HepG2 (cell line): ENCODE results near the gene GTF2H4. TPM values are rescaled to one million over a fixed set of nuclear protein-coding genes. Genes with fewer than 3 reads are reported as not detected.
A peak's percentile ranks its signal among the peaks of the same experiment; 100 is the strongest.

ENCODE experiments used
- FOXK2 ChIP-seq: fragments of 450-650 bp; IDR thresholded peaks from 2 replicates; pipeline ENCODE4 v1.6.1; 2016
- MED13 ChIP-seq: sonication (generic); formaldehyde crosslinking; IDR thresholded peaks from 2 replicates; pipeline ENCODE4 v1.5.0; 2020; ENCODE audit warnings: missing genetic modification reagents
- MEIS2 ChIP-seq: sonication (generic); formaldehyde crosslinking; IDR thresholded peaks from 2 replicates; pipeline ENCODE4 v1.9.0; 2021; ENCODE audit warnings: mild to moderate bottlenecking, missing genetic modification reagents
- PAXIP1 ChIP-seq: sonication (generic); formaldehyde crosslinking; conservative IDR thresholded peaks from 2 replicates; pipeline ENCODE4 v1.4.0; 2020; ENCODE audit warnings: mild to moderate bottlenecking, missing genetic modification reagents, moderate library complexity
- RCOR2 ChIP-seq: IDR thresholded peaks from 2 replicates; pipeline ENCODE4 v1.6.1; 2016; ENCODE audit warnings: missing biosample characterization, missing genetic modification reagents
- SALL2 ChIP-seq: sonication (generic); formaldehyde crosslinking; IDR thresholded peaks from 2 replicates; pipeline ENCODE4 v1.8.1; 2023; ENCODE audit warnings: mild to moderate bottlenecking, missing genetic modification reagents, inconsistent platforms
- TAF15 ChIP-seq: fragments of 200-400 bp; formaldehyde crosslinking; IDR thresholded peaks from one replicate; pipeline ENCODE4 v1.6.1; 2018; ENCODE audit warnings: mild to moderate bottlenecking, low read depth, low read length; ENCODE audit not compliant: poor library complexity, severe bottlenecking
- TBX3 ChIP-seq: fragments of 450-650 bp; IDR thresholded peaks from 2 replicates; pipeline ENCODE4 v1.6.1; 2017; ENCODE audit warnings: antibody characterized with exemption, mild to moderate bottlenecking, inconsistent platforms, borderline replicate concordance
- TEAD3 ChIP-seq: optimal IDR thresholded peaks from 2 replicates; pipeline ENCODE3; 2016; ENCODE audit warnings: borderline replicate concordance
- TFDP2 ChIP-seq: sonication (generic); formaldehyde crosslinking; IDR thresholded peaks from 2 replicates; pipeline ENCODE4 v1.4.0; 2020; ENCODE audit warnings: missing genetic modification reagents
- ZKSCAN8 ChIP-seq: IDR thresholded peaks from 2 replicates; pipeline ENCODE4 v1.6.1; 2016; ENCODE audit warnings: borderline replicate concordance, missing genetic modification reagents, missing compliant biosample characterization
- ZNF18 ChIP-seq: sonication (generic); formaldehyde crosslinking; IDR thresholded peaks from 2 replicates; pipeline ENCODE4 v1.8.0; 2022; ENCODE audit warnings: mild to moderate bottlenecking, missing genetic modification reagents; ENCODE audit not compliant: insufficient replicate concordance
- ZNF232 ChIP-seq: sonication (generic); formaldehyde crosslinking; IDR thresholded peaks from 2 replicates; pipeline ENCODE4 v1.4.0; 2020; ENCODE audit warnings: missing genetic modification reagents, borderline replicate concordance
- ZNF343 ChIP-seq: sonication (generic); formaldehyde crosslinking; IDR thresholded peaks from 2 replicates; pipeline ENCODE4 v1.4.0; 2020; ENCODE audit warnings: mild to moderate bottlenecking, missing genetic modification reagents
- ZNF670 ChIP-seq: sonication (generic); formaldehyde crosslinking; IDR thresholded peaks from 2 replicates; pipeline ENCODE4 v1.8.0; 2022; ENCODE audit warnings: mild to moderate bottlenecking, missing genetic modification reagents, borderline replicate concordance
- ZNF720 ChIP-seq: sonication (generic); formaldehyde crosslinking; IDR thresholded peaks from 2 replicates; pipeline ENCODE4 v1.4.0; 2020; ENCODE audit warnings: missing genetic modification reagents
- polyA plus RNA-seq, 8 experiments: library from polyadenylated mRNA; depleted of rRNA in 3 of 8; stranded (reverse) in 7 of 8; unstranded in 1 of 8; fragments of >200 nt; fragmentation: Illumina TruSeq in 4 of 8; extraction: Trizol in 4 of 8; gene quantifications; 2 replicates each; pipeline versions ENCODE4 v1.2.1 to v1.2.3, GENCODE V29; 2011 to 2016; ENCODE audit warnings: low read depth in 4 of 8, missing spikeins in 1 of 8, mixed read lengths in 1 of 8; ENCODE audit not compliant: insufficient read depth in 1 of 8
- total RNA-seq, 5 experiments: library from RNA; depleted of rRNA; stranded (reverse); fragments of >200 nt; fragmentation: Illumina TruSeq; extraction: Trizol; gene quantifications; 2 replicates each; pipeline ENCODE4 v1.2.3, GENCODE V29; 2016; ENCODE audit warnings: low read depth in 1 of 5
- TF ChIP-seq, protein P1 (sequence below): sonication (generic); formaldehyde crosslinking; IDR thresholded peaks from 2 replicates; pipeline ENCODE4 v1.5.0; 2020; ENCODE audit warnings: missing genetic modification reagents
- TF ChIP-seq, protein P2 (sequence below): sonication (generic); formaldehyde crosslinking; IDR thresholded peaks from 2 replicates; pipeline ENCODE4 v1.4.0; 2020; ENCODE audit warnings: missing genetic modification reagents

GTF2H4 gene
- total and polyA plus RNA-seq, 2 of the 13 experiments (the other 11 are each of a cell fraction or from before 2014, with no cell fraction given) = 15.9 to 49.3 TPM

- TF ChIP-seq, protein P1, sequence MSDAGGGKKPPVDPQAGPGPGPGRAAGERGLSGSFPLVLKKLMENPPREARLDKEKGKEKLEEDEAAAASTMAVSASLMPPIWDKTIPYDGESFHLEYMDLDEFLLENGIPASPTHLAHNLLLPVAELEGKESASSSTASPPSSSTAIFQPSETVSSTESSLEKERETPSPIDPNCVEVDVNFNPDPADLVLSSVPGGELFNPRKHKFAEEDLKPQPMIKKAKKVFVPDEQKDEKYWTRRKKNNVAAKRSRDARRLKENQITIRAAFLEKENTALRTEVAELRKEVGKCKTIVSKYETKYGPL (CRISPR knock-in tag) = no peak
- TF ChIP-seq FOXK2 (no peak), TAF15 (no peak), SALL2 (no peak), TFDP2 (no peak), TBX3 (no peak), PAXIP1 (CRISPR knock-in tag) (no peak), RCOR2 (no peak), MED13 (CRISPR knock-in tag) (no peak), ZNF232 (CRISPR knock-in tag) (peak; percentile 28; the same call in 1 of the 2 replicates), ZKSCAN8 (CRISPR knock-in tag) (no peak), ZNF670 (CRISPR knock-in tag) (no peak), TEAD3 (CRISPR knock-in tag) (peak; percentile 12), ZNF343 (CRISPR knock-in tag) (no peak), MEIS2 (no peak; the same call in 1 of the 2 replicates), ZNF18 (peak; percentile 68), ZNF720 (CRISPR knock-in tag) (no peak)
- TF ChIP-seq, protein P2, sequence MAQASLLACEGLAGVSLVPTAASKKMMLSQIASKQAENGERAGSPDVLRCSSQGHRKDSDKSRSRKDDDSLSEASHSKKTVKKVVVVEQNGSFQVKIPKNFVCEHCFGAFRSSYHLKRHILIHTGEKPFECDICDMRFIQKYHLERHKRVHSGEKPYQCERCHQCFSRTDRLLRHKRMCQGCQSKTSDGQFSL (CRISPR knock-in tag) = 0 out of 2 replicates have a peak, but pooled peaks have one; percentile 27
Measured at GRCh38 chr6:30884521-30885480, 23.2 kb upstream of the GTF2H4 start (continued).
